ENCODE data around the gene IGFBP6. TPM values are rescaled to one million over a fixed set of nuclear protein-coding genes. Genes with fewer than 3 reads are reported as not detected.

Gene IGFBP6
- polyA plus RNA-seq, 1 of the 3 experiments (the other 2 are of a cell fraction) = 570 TPM

GRCh38 chr12:53123578-53124351 is 26.3 kb downstream of the IGFBP6 start:
- no peak overlapping the region for H3K4me2 ChIP-seq
- no peak for DNase-seq
- H3K4me3 ChIP-seq (ENCODE audit: low read depth in 2 of 2, low read length in 1 of 2) = no peak overlapping the region
- no peaks in the 10 kb centered on the region for H4K20me1 ChIP-seq (ENCODE audit: insufficient read depth)
- TF ChIP-seq, protein P1, sequence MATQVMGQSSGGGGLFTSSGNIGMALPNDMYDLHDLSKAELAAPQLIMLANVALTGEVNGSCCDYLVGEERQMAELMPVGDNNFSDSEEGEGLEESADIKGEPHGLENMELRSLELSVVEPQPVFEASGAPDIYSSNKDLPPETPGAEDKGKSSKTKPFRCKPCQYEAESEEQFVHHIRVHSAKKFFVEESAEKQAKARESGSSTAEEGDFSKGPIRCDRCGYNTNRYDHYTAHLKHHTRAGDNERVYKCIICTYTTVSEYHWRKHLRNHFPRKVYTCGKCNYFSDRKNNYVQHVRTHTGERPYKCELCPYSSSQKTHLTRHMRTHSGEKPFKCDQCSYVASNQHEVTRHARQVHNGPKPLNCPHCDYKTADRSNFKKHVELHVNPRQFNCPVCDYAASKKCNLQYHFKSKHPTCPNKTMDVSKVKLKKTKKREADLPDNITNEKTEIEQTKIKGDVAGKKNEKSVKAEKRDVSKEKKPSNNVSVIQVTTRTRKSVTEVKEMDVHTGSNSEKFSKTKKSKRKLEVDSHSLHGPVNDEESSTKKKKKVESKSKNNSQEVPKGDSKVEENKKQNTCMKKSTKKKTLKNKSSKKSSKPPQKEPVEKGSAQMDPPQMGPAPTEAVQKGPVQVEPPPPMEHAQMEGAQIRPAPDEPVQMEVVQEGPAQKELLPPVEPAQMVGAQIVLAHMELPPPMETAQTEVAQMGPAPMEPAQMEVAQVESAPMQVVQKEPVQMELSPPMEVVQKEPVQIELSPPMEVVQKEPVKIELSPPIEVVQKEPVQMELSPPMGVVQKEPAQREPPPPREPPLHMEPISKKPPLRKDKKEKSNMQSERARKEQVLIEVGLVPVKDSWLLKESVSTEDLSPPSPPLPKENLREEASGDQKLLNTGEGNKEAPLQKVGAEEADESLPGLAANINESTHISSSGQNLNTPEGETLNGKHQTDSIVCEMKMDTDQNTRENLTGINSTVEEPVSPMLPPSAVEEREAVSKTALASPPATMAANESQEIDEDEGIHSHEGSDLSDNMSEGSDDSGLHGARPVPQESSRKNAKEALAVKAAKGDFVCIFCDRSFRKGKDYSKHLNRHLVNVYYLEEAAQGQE (IDR thresholded peaks at IDR 0.05; ENCODE audit: low read depth, low read length) = no peak
- peak; percentile 37; the same call in 1 of the 2 replicates for TF ChIP-seq FOSL2 (IDR thresholded peaks at IDR 0.05; ENCODE audit: borderline replicate concordance, low read depth)
- ChIA-PET POLR2A (no interaction called here), CTCF (interaction anchor here (0.9 to 2.0 kb wide), 4 partner anchors 24 to 58 kb away, joined by 3 to 9 read pairs (median 4); no protein-coding TSS in a partner anchor)
- no peaks in the 10 kb centered on the region for H3K36me3 ChIP-seq (replicated peaks in 1 of 2; ENCODE audit: control insufficient read depth in 1 of 2, insufficient read depth in 2 of 2, low read length in 1 of 2)
- H3K9me3 ChIP-seq = no peaks in the 10 kb centered on the region
- H3K27me3 ChIP-seq (ENCODE audit: insufficient read depth) = no peaks in the 10 kb centered on the region
- 83% methylated on average over 14 of the region's 16 CpGs for WGBS (ENCODE audit: low lambda C conversion rate)
- no peak overlapping the region for H3K27ac ChIP-seq (ENCODE audit: low read depth in 2 of 2, low read length in 1 of 2)
- no peaks in the 10 kb centered on the region for H3F3A ChIP-seq (replicated peaks; ENCODE audit: insufficient read depth)
- no peak overlapping the region for H3K9ac ChIP-seq
- no peaks in the 10 kb centered on the region for H3K79me2 ChIP-seq (ENCODE audit: insufficient read depth)
- H3K9me2 ChIP-seq = no peaks in the 10 kb centered on the region
- H3K4me1 ChIP-seq (ENCODE audit: control insufficient read depth in 1 of 2, insufficient read depth in 2 of 2, low read depth in 1 of 2, low read length in 1 of 2) = peaks cover 0 to 10% of the 10 kb centered on the region in 2 experiments; a peak in 2 of 4 replicates
- 0 out of 2 replicates have a peak overlapping the region, but pooled peaks have one; percentile 22 for H2AFZ ChIP-seq (ENCODE audit: low read depth)

GRCh38 chr12:53124352-53124723 is 26.9 kb downstream of the IGFBP6 start:
- Histone ChIP-seq H3K79me2 (ENCODE audit: insufficient read depth) (no peaks in the 10 kb centered on the region), H3K4me2 (no peak overlapping the region), H3K27me3 (ENCODE audit: insufficient read depth) (no peaks in the 10 kb centered on the region), H3K27ac (ENCODE audit: low read depth in 2 of 2, low read length in 1 of 2) (no peak overlapping the region), H3K4me1 (ENCODE audit: control insufficient read depth in 1 of 2, insufficient read depth in 2 of 2, low read depth in 1 of 2, low read length in 1 of 2) (peaks cover 0 to 10% of the 10 kb centered on the region in 2 experiments; a peak in 2 of 4 replicates), H3K9me2 (no peaks in the 10 kb centered on the region), H3K9me3 (no peaks in the 10 kb centered on the region), H2AFZ (ENCODE audit: low read depth) (no peak overlapping the region), H4K20me1 (ENCODE audit: insufficient read depth) (no peaks in the 10 kb centered on the region), H3K36me3 (replicated peaks in 1 of 2; ENCODE audit: control insufficient read depth in 1 of 2, insufficient read depth in 2 of 2, low read length in 1 of 2) (no peaks in the 10 kb centered on the region), H3F3A (replicated peaks; ENCODE audit: insufficient read depth) (no peaks in the 10 kb centered on the region), H3K9ac (no peak overlapping the region), H3K4me3 (ENCODE audit: low read depth in 2 of 2, low read length in 1 of 2) (no peak overlapping the region)
- DNase-seq = no peak
- POLR2A ChIA-PET = no interaction called here
- TF ChIP-seq TEAD4 (IDR thresholded peaks at IDR 0.05; ENCODE audit: borderline replicate concordance, insufficient read depth) (no peak), TAF1 (IDR thresholded peaks at IDR 0.05; ENCODE audit: borderline replicate concordance, low read depth, low read length) (no peak)
- CTCF ChIA-PET = interaction anchor here (0.9 to 2.0 kb wide), 3 partner anchors 35 to 59 kb away, joined by 3 to 9 read pairs (median 3); no protein-coding TSS in a partner anchor

GRCh38 chr12:53127169-53127568 is 29.7 kb downstream of the IGFBP6 start:
- Histone ChIP-seq H3K27ac (ENCODE audit: low read depth in 2 of 2, low read length in 1 of 2) (no peak overlapping the region), H3K4me3 (ENCODE audit: low read depth in 2 of 2, low read length in 1 of 2) (no peak overlapping the region), H3K79me2 (ENCODE audit: insufficient read depth) (no peaks in the 10 kb centered on the region), H3K9me3 (no peaks in the 10 kb centered on the region), H3K4me2 (no peak overlapping the region), H4K20me1 (ENCODE audit: insufficient read depth) (no peaks in the 10 kb centered on the region), H3F3A (replicated peaks; ENCODE audit: insufficient read depth) (no peaks in the 10 kb centered on the region), H3K9ac (no peak overlapping the region), H3K4me1 (ENCODE audit: control insufficient read depth in 1 of 2, insufficient read depth in 2 of 2, low read depth in 1 of 2, low read length in 1 of 2) (peaks cover 0 to 10% of the 10 kb centered on the region in 2 experiments; a peak in 2 of 4 replicates), H3K36me3 (replicated peaks in 1 of 2; ENCODE audit: control insufficient read depth in 1 of 2, insufficient read depth in 2 of 2, low read length in 1 of 2) (no peaks in the 10 kb centered on the region), H2AFZ (ENCODE audit: low read depth) (no peak overlapping the region), H3K9me2 (no peaks in the 10 kb centered on the region), H3K27me3 (ENCODE audit: insufficient read depth) (no peaks in the 10 kb centered on the region)
- 54% methylated on average over 1 of the region's 1 CpG for WGBS (ENCODE audit: low lambda C conversion rate)
- POLR2A ChIA-PET = no interaction called here
- CTCF ChIA-PET = interaction anchor here (1.0 to 1.2 kb wide), 2 partner anchors 33 to 61 kb away, joined by 4 to 5 read pairs; no protein-coding TSS in a partner anchor
- no peak for DNase-seq
- TF ChIP-seq, protein P2, sequence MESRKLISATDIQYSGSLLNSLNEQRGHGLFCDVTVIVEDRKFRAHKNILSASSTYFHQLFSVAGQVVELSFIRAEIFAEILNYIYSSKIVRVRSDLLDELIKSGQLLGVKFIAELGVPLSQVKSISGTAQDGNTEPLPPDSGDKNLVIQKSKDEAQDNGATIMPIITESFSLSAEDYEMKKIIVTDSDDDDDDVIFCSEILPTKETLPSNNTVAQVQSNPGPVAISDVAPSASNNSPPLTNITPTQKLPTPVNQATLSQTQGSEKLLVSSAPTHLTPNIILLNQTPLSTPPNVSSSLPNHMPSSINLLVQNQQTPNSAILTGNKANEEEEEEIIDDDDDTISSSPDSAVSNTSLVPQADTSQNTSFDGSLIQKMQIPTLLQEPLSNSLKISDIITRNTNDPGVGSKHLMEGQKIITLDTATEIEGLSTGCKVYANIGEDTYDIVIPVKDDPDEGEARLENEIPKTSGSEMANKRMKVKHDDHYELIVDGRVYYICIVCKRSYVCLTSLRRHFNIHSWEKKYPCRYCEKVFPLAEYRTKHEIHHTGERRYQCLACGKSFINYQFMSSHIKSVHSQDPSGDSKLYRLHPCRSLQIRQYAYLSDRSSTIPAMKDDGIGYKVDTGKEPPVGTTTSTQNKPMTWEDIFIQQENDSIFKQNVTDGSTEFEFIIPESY (IDR thresholded peaks at IDR 0.05; ENCODE audit: borderline replicate concordance, low read depth) = no peak
- TF ChIP-seq, protein P3, sequence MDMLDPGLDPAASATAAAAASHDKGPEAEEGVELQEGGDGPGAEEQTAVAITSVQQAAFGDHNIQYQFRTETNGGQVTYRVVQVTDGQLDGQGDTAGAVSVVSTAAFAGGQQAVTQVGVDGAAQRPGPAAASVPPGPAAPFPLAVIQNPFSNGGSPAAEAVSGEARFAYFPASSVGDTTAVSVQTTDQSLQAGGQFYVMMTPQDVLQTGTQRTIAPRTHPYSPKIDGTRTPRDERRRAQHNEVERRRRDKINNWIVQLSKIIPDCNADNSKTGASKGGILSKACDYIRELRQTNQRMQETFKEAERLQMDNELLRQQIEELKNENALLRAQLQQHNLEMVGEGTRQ (IDR thresholded peaks at IDR 0.05; ENCODE audit: borderline replicate concordance, low read depth, low read length) = no peak
- TF ChIP-seq EP300 (IDR thresholded peaks at IDR 0.05; ENCODE audit: borderline replicate concordance in 1 of 2, low read depth in 1 of 2, low read length in 1 of 2) = no peak
- no peak for TF ChIP-seq MEF2A (IDR thresholded peaks at IDR 0.05; ENCODE audit: borderline replicate concordance, low read depth)
- no peak for TF ChIP-seq ELF1 (IDR thresholded peaks at IDR 0.05)
- no peak for TF ChIP-seq CTCF (IDR thresholded peaks at IDR 0.05)
- TF ChIP-seq JUND (IDR thresholded peaks at IDR 0.05) = no peak

Data from SK-N-SH (cell line).